Measurements from ENCODE around the gene EEPD1. TPM values are rescaled to one million over a fixed set of nuclear protein-coding genes. Genes with fewer than 3 reads are reported as not detected.

The EEPD1 gene
- total and polyA plus RNA-seq, 3 donors from 2014 or later, result 10.2 to 11.8 (median 10.9) TPM

- Histone ChIP-seq H3K4me1 (no peaks in the 10 kb centered on the region), H3K36me3 (ENCODE audit: low read depth, missing control alignments) (no peaks in the 10 kb centered on the region), H3K4me3 (no peak overlapping the region), H3K27me3 (no peaks in the 10 kb centered on the region), H3K9me3 (no peaks in the 10 kb centered on the region), H3K27ac (no peak overlapping the region)
- intact Hi-C loops (cut with DNase I; ENCODE audit: low total_unique reads), result no loop called here
- no peak for DNase-seq
- TF ChIP-seq POLR2A (IDR thresholded peaks at IDR 0.05) (no peak), CTCF (IDR thresholded peaks at IDR 0.05) (no peak)
- 96 to 100% methylated on average over 3 of the region's 3 CpGs for WGBS, 2 donors
Measured at GRCh38 chr7:36266683-36267082, 113.6 kb downstream of the EEPD1 start.

GRCh38 chr7:36272211-36272566 is 119.1 kb downstream of the EEPD1 start:
- TF ChIP-seq CTCF (IDR thresholded peaks at IDR 0.05), result no peak
- Histone ChIP-seq H3K4me3 (no peak overlapping the region), H3K4me1 (no peaks in the 10 kb centered on the region), H3K27me3 (no peaks in the 10 kb centered on the region), H3K36me3 (ENCODE audit: low read depth, missing control alignments) (no peaks in the 10 kb centered on the region), H3K9me3 (no peaks in the 10 kb centered on the region), H3K27ac (no peak overlapping the region)
- no peak for DNase-seq
- WGBS, 2 donors, result 92 to 95% methylated on average over 2 of the region's 2 CpGs
- intact Hi-C loops (cut with DNase I; ENCODE audit: low total_unique reads), result no loop called here

DNA sequence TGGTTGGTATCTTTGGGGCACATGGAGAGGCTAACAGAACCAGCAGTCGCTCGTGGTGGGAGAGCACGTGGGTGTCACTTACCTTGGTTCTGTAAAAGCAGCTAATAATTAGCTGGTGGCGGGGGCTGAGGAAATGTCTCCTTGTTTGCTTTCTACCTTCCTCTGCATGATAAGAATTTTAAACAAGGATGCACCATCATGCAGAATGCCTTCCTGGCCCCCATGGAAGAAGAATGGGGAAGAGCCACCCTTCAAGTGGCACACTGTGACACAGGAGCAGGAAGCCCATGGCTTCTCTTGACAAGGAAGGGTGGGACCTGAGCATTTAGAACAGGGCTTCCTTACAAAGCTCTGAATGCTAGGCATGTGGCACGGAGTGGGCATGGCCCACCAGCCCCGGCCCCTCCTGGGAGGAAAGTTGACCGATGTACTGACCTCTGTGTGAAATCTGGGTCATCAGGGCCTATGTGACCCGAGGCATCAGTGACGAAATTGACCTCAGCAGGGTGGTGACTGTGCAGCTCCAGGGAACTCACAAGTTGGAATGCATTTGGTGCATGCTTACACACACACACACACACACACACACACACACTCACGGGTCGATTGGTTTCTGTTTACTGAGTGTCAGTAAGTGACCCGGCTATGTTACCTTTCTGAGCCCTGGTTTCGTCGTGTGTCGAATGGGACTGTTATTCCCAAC is 119.7 kb downstream of the EEPD1 start:
- no peaks in the 10 kb centered on the region for H3K36me3 ChIP-seq (ENCODE audit: low read depth, missing control alignments)
- no peaks in the 10 kb centered on the region for H3K27me3 ChIP-seq
- no peaks in the 10 kb centered on the region for H3K4me1 ChIP-seq
- no peak overlapping the region for H3K4me3 ChIP-seq
- intact Hi-C loops (cut with DNase I; ENCODE audit: low total_unique reads), result no loop called here
- WGBS, 2 donors, result 85 to 86% methylated on average over 15 of the region's 15 CpGs
- TF ChIP-seq CTCF (IDR thresholded peaks at IDR 0.05) (no peak), POLR2A (IDR thresholded peaks at IDR 0.05) (no peak)
- no peak for DNase-seq
- no peak overlapping the region for H3K27ac ChIP-seq
- no peaks in the 10 kb centered on the region for H3K9me3 ChIP-seq

GRCh38 chr7:36273836-36274235 is 120.8 kb downstream of the EEPD1 start:
- DNase-seq, result no peak
- TF ChIP-seq POLR2A (IDR thresholded peaks at IDR 0.05) (no peak), CTCF (IDR thresholded peaks at IDR 0.05) (no peak)
- no peak overlapping the region for H3K4me3 ChIP-seq
- H3K36me3 ChIP-seq (ENCODE audit: low read depth, missing control alignments), result no peaks in the 10 kb centered on the region
- H3K27me3 ChIP-seq, result no peaks in the 10 kb centered on the region
- 59% methylated on average over 4 of the region's 4 CpGs for WGBS, 2 donors
- H3K27ac ChIP-seq, result no peak overlapping the region
- H3K9me3 ChIP-seq, result no peaks in the 10 kb centered on the region
- intact Hi-C loops (cut with DNase I; ENCODE audit: low total_unique reads), result no loop called here
- H3K4me1 ChIP-seq, result no peaks in the 10 kb centered on the region

DNA sequence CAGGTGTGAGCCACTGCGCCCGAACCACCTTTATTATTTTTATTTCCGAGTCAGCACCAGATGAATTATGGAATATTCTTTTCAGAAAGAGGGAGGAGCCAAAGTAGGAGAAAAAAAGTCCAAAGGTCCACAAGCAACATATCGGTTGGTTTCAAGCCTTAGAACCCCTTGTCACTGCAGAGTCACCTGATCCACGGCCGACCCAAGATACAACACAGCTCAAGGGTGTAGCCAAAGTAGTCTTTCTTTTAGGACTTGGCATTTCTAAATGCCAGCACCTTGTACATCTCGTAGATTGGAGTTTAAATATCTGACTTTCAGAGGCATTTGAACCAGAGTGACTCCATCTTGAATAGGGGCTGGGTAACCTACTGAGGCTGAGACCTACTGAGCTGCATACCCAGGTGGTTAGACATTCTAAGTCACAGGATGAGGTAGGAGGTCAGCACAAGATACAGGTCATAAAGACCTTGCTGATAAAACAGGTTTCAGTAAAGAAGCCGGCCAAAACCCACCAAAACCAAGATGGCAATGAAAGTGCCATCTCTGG is 122.8 kb downstream of the EEPD1 start:
- intact Hi-C loops (cut with DNase I; ENCODE audit: low total_unique reads), result no loop called here
- 85 to 91% methylated on average over 8 of the region's 8 CpGs for WGBS, 2 donors
- Histone ChIP-seq H3K4me1 (peaks cover 6% of the 10 kb centered on the region), H3K27me3 (no peaks in the 10 kb centered on the region), H3K9me3 (no peaks in the 10 kb centered on the region), H3K27ac (no peak overlapping the region), H3K4me3 (no peak overlapping the region), H3K36me3 (ENCODE audit: low read depth, missing control alignments) (no peaks in the 10 kb centered on the region)
- no peak for TF ChIP-seq POLR2A (IDR thresholded peaks at IDR 0.05)
- no peak for DNase-seq
